Stomach (tissue), 9 donors: ENCODE results near the gene ZFPL1. TPM values are rescaled to one million over a fixed set of nuclear protein-coding genes. Genes with fewer than 3 reads are reported as not detected.

ENCODE experiments used
- DNase-seq, 2 donors: peaks; one replicate each; pipeline versions ENCODE4 v3.0.0 to v3.0.0-alpha.2; 2013 to 2019
- H3K27ac ChIP-seq, 5 donors: fragments of 200-600 bp in 4 of 5; sonication (generic) in 4 of 5; one replicate each; pipeline ENCODE4 v1.5.1; 2013 to 2019; ENCODE audit warnings: mild to moderate bottlenecking in 1 of 5, moderate library complexity in 1 of 5
- H3K27me3 ChIP-seq, 3 donors: fragments of 200-600 bp; sonication (generic); one replicate each; pipeline ENCODE4 v1.5.1; 2017 to 2019; ENCODE audit warnings: mixed run types in 1 of 3
- H3K36me3 ChIP-seq, 4 donors: fragments of 200-600 bp; sonication (generic); 1 replicate in 3 of 4; 2 replicates in 1 of 4; pipeline ENCODE4 v1.5.1; 2016 to 2019
- H3K4me1 ChIP-seq, 4 donors: fragments of 200-600 bp; sonication (generic); one replicate each; pipeline ENCODE4 v1.5.1; 2016 to 2019
- H3K4me3 ChIP-seq, 4 donors: fragments of 200-600 bp; sonication (generic) in 3 of 4; one replicate each; pipeline ENCODE4 v1.5.1; 2016 to 2019; ENCODE audit warnings: mild to moderate bottlenecking in 1 of 4
- H3K9me3 ChIP-seq, 4 donors: fragments of 200-600 bp; sonication (generic); one replicate each; pipeline ENCODE4 v1.5.1; 2016 to 2019
- EP300 ChIP-seq: sonication (generic); formaldehyde crosslinking; IDR thresholded peaks from one replicate; pipeline ENCODE4 v1.6.1; 2017; ENCODE audit warnings: antibody characterized with exemption
- POLR2A ChIP-seq, 4 donors: fragments of 450-650 bp; IDR thresholded peaks; one replicate each; pipeline ENCODE4 v1.6.1; 2016; ENCODE audit warnings: antibody characterized with exemption in 4 of 4, control low read depth in 2 of 4, mild to moderate bottlenecking in 1 of 4, moderate library complexity in 1 of 4
- POLR2AphosphoS5 ChIP-seq, 3 donors: sonication (generic); formaldehyde crosslinking; IDR thresholded peaks; one replicate each; pipeline ENCODE4 v1.6.1; 2016; ENCODE audit warnings: antibody characterized with exemption in 3 of 3
- WGBS, 5 donors: extraction: QIAGEN DNeasy Blood & Tissue Kit in 3 of 5; methylation state at CpG; one replicate each; pipeline versions ENCODE4 v1.1.5 to v1.1.7; 2013 to 2018; 5-methylcytosine and 5-hydroxymethylcytosine counted together
- intact Hi-C: fragments of 100-400 bp; cut with DNase I; formaldehyde crosslinking; loops from one replicate; pipeline ENCODE4 v1.15.1; 2023; ENCODE audit warnings: low total_unique reads
- polyA plus RNA-seq, 3 donors: library from polyadenylated mRNA; stranded (reverse); fragments of 200-250 nt; gene quantifications; one replicate each; pipeline ENCODE4 v1.2.3, GENCODE V29; 2013
- total RNA-seq, 5 donors: library from RNA; depleted of rRNA; stranded (reverse); fragments of >200 nt; gene quantifications; one replicate each; pipeline versions ENCODE4 v1.1.0 to v1.2.3, GENCODE V29; 2014 to 2016
- TF ChIP-seq, protein P1 (sequence below), 7 experiments: fragments of 450-650 bp in 4 of 7; fragments of 200-600 bp in 3 of 7; sonication (generic) in 3 of 7; IDR thresholded peaks; one replicate each; pipeline ENCODE4 v1.5.1; 2016 to 2019; ENCODE audit warnings: antibody characterized with exemption in 7 of 7, control low read depth in 2 of 7, mild to moderate bottlenecking in 1 of 7
- donor health status: healthy with polysubstance abuse.
- donor health status: Bipolar disorder and iron deficiency.
- donor health status: healthy.

ZFPL1 gene
- total and polyA plus RNA-seq, 8 donors, result 17.6 to 62.0 (median 37.0) TPM

DNA sequence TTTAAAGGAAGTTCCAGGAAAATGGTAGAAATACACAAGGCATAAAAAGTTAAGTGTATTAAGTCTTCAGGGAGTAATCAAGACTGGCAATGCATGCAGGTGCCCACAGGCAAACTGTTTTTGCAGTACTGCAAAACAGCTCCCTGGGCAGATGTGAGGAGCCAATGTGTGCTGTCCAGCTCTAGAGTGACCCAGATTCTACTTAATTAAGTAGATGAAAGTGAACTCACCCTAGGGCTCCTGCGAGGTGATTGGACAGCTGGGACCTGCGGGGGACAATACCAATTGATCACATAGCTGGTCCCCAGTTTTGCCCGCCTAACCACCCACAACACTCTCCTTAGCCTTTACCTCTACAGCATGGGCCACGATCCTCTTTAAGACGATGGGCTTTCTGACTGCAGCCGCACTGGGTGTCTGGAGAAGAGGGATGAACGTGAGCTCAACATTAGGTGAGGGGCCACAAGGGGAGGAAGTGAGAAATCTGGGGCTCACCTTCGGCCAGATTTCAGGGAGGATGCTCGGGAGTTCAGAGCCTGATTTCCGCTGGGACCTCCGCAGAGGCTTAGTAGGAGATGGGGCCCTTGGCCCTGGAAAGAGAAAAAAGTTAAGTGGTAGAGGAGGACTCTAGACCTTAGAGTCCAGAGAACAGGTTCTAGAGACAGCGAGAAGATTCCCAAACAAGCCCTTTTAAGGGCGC, 738 bp upstream of the ZFPL1 start:
- no peaks in the 10 kb centered on the region for H3K27me3 ChIP-seq
- H3K27ac ChIP-seq, result peak overlapping the region; percentile 39 to 95 (median 92)
- WGBS, 5 donors, result 3 to 6% (median 3%) methylated on average over 11 to 13 of the region's 13 CpGs
- no peak for DNase-seq
- TF ChIP-seq EP300 (no peak), POLR2A (IDR thresholded peaks at IDR 0.05) (no peak), POLR2AphosphoS5 (IDR thresholded peaks at IDR 0.05) (no peak)
- TF ChIP-seq, protein P1, sequence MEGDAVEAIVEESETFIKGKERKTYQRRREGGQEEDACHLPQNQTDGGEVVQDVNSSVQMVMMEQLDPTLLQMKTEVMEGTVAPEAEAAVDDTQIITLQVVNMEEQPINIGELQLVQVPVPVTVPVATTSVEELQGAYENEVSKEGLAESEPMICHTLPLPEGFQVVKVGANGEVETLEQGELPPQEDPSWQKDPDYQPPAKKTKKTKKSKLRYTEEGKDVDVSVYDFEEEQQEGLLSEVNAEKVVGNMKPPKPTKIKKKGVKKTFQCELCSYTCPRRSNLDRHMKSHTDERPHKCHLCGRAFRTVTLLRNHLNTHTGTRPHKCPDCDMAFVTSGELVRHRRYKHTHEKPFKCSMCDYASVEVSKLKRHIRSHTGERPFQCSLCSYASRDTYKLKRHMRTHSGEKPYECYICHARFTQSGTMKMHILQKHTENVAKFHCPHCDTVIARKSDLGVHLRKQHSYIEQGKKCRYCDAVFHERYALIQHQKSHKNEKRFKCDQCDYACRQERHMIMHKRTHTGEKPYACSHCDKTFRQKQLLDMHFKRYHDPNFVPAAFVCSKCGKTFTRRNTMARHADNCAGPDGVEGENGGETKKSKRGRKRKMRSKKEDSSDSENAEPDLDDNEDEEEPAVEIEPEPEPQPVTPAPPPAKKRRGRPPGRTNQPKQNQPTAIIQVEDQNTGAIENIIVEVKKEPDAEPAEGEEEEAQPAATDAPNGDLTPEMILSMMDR (IDR thresholded peaks at IDR 0.05), result no peak
- intact Hi-C loops, result no loop called here
- peaks cover 15 to 41% (median 31%) of the 10 kb centered on the region in 4 donors for H3K36me3 ChIP-seq
- H3K9me3 ChIP-seq, result no peaks in the 10 kb centered on the region
- peak overlapping the region; percentile 60 to 81 (median 70) for H3K4me3 ChIP-seq
- H3K4me1 ChIP-seq, result peaks cover 14 to 35% (median 23%) of the 10 kb centered on the region in 4 donors

- peaks cover 14 to 32% (median 23%) of the 10 kb centered on the region in 4 donors for H3K4me1 ChIP-seq
- H3K27me3 ChIP-seq, result no peaks in the 10 kb centered on the region
- intact Hi-C loops, result no loop called here
- H3K36me3 ChIP-seq, result peaks cover 22 to 49% (median 46%) of the 10 kb centered on the region in 4 donors
- no peak for DNase-seq
- TF ChIP-seq, protein P1 (IDR thresholded peaks at IDR 0.05), result no peak
- TF ChIP-seq EP300 (no peak), POLR2A (IDR thresholded peaks at IDR 0.05) (no peak), POLR2AphosphoS5 (IDR thresholded peaks at IDR 0.05) (no peak)
- H3K27ac ChIP-seq, result peak overlapping the region; percentile 91 to 95 (median 93)
- H3K9me3 ChIP-seq, result no peaks in the 10 kb centered on the region
- 38 to 46% (median 39%) methylated on average over 21 to 23 of the region's 23 CpGs for WGBS, 5 donors
- peak overlapping the region; percentile 60 to 81 (median 70) for H3K4me3 ChIP-seq
Observed at GRCh38 chr11:65084598-65085375, 765 bp downstream of the ZFPL1 start.

- Histone ChIP-seq H3K36me3 (peaks cover 22 to 54% (median 48%) of the 10 kb centered on the region in 4 donors), H3K27ac (peak overlapping the region in 1 of 5 donors; percentile 95)
- TF ChIP-seq, protein P1 (IDR thresholded peaks at IDR 0.05), result no peak
- TF ChIP-seq POLR2A (IDR thresholded peaks at IDR 0.05) (no peak), POLR2AphosphoS5 (IDR thresholded peaks at IDR 0.05) (no peak), EP300 (no peak)
Observed at GRCh38 chr11:65085446-65085845, 1.4 kb downstream of the ZFPL1 start.

DNA sequence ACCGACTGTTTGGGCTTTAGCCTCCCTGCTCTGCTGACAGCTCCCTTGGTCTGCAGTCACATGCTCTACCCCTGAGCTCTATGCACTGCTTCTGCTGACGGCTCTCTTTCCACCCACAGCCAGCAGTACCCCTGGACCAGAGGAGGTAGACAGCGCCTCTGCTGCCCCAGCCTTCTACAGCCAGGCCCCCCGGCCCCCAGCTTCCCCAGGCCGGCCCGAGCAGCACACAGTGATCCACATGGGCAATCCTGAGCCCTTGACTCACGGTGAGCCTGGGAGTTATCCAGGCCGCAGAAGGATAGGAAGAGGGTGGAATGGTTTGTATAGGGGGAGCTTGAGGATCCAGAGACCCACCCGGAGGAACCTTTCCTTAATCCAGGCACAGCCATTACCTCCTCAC, 2.8 kb downstream of the ZFPL1 start:
- 90 to 97% (median 93%) methylated on average over 7 to 9 of the region's 9 CpGs for whole genome bisulfite sequencing, 5 donors
- peaks cover 22 to 54% (median 48%) of the 10 kb centered on the region in 4 donors for H3K36me3 ChIP-seq
- TF ChIP-seq POLR2AphosphoS5 (IDR thresholded peaks at IDR 0.05) (no peak), EP300 (no peak), POLR2A (IDR thresholded peaks at IDR 0.05) (no peak)
- TF ChIP-seq, protein P1 (IDR thresholded peaks at IDR 0.05), result no peak
- H3K9me3 ChIP-seq, result no peaks in the 10 kb centered on the region
- H3K27ac ChIP-seq, result no peak overlapping the region
- intact Hi-C loops, result no loop called here
- no peak for DNase-seq
- peaks cover 14 to 32% (median 23%) of the 10 kb centered on the region in 4 donors for H3K4me1 ChIP-seq
- no peaks in the 10 kb centered on the region for H3K27me3 ChIP-seq
- H3K4me3 ChIP-seq, result no peak overlapping the region

More at GRCh38 chr11:65085446-65085845, 1.4 kb downstream of the ZFPL1 start:
- WGBS, 5 donors, result 78 to 98% (median 91%) methylated on average over 4 of the region's 4 CpGs
- Histone ChIP-seq H3K27me3 (no peaks in the 10 kb centered on the region), H3K4me3 (peak overlapping the region in 1 of 4 donors; percentile 60), H3K4me1 (peaks cover 14 to 32% (median 23%) of the 10 kb centered on the region in 4 donors), H3K9me3 (no peaks in the 10 kb centered on the region)
- intact Hi-C loops, result no loop called here
- DNase-seq, result no peak
